K562 (cell line): ENCODE data around the gene MMRN2. TPM values are rescaled to one million over a fixed set of nuclear protein-coding genes. Genes with fewer than 3 reads are reported as not detected.
A peak's percentile ranks its signal among the peaks of the same experiment; 100 is the strongest.

Experiments
- ATAC-seq: fragments of 200-7000 bp; cut with Tn5 transposase; 3 replicates; pipeline ENCODE4 v1.9.1; 2020; ENCODE audit warnings: moderate library complexity
- BruUV-seq: library from RNA; stranded (reverse); fragments of 400-500 nt; replicated peaks from 2 replicates; lab custom pipeline; 2021; lab: Mats Ljungman, UMichigan
- CTCF ChIA-PET: fragments of 300-600 bp; formaldehyde crosslinking; extraction: SDS; loops from one replicate; lab custom pipeline; 2021; ENCODE audit warnings: low intra/inter-chr PET ratio; lab: Yijun Ruan, JAX
- POLR2A ChIA-PET: fragments of 300-600, 350-650 bp; sonication (Branson Sonifier 250); formaldehyde crosslinking; extraction: SDS; loops from one replicate; lab custom pipeline; 2021; ENCODE audit warnings: antibody characterized with exemption, inconsistent platforms; lab: Yijun Ruan, JAX
- DNase-seq, 4 experiments: peaks; one replicate each; pipeline versions ENCODE4 v3.0.0 to v3.0.0-alpha.2; 2011 to 2018; ENCODE audit warnings: low spot score in 3 of 4, mixed read lengths in 3 of 4; ENCODE audit errors: extremely low read depth in 1 of 4
- FAIRE-seq: peaks from 2 replicates; lab custom pipeline; 2011; peaks lifted over from hg19 to GRCh38; lab: Jason Lieb, UNC
- H2AFZ ChIP-seq: 2 replicates; pipeline ENCODE4 v1.6.0; 2011; ENCODE audit warnings: low read depth, low read length, control low read depth, inconsistent platforms
- H3K27ac ChIP-seq: fragments of 200-600 bp; 3 replicates; pipeline ENCODE4 v1.8.0; 2011; ENCODE audit warnings: low read depth, mild to moderate bottlenecking, control low read depth, inconsistent platforms, low read length, moderate library complexity, mixed read lengths; ENCODE audit errors: extremely low read depth
- H3K27me3 ChIP-seq, 2 experiments: fragments of 300-600 bp in 1 of 2; 2 replicates in 1 of 2; 3 replicates in 1 of 2; pipeline versions ENCODE4 v1.6.0 to v1.8.0; 2011; ENCODE audit warnings: inconsistent platforms in 2 of 2, low read length in 2 of 2, mild to moderate bottlenecking in 1 of 2, mixed read lengths in 1 of 2, moderate library complexity in 1 of 2; ENCODE audit not compliant: control insufficient read depth in 2 of 2, insufficient read depth in 2 of 2
- H3K36me3 ChIP-seq: fragments of 300-600 bp; 3 replicates; pipeline ENCODE4 v1.8.0; 2011; ENCODE audit warnings: mild to moderate bottlenecking, low read length, inconsistent platforms; ENCODE audit not compliant: control insufficient read depth, insufficient read depth
- H3K4me1 ChIP-seq, 2 experiments: fragments of 200-600 bp in 1 of 2; replicated peaks in 1 of 2; 2 replicates in 1 of 2; 3 replicates in 1 of 2; pipeline versions ENCODE4 v1.5.1 to v1.8.0; 2011; ENCODE audit warnings: inconsistent platforms in 2 of 2, low read length in 2 of 2, mild to moderate bottlenecking in 1 of 2, mixed read lengths in 1 of 2, moderate library complexity in 1 of 2; ENCODE audit not compliant: control insufficient read depth in 2 of 2, insufficient read depth in 2 of 2
- H3K4me2 ChIP-seq: 2 replicates; pipeline ENCODE4 v1.6.1; 2011; ENCODE audit warnings: low read length, control low read depth, inconsistent platforms, mixed read lengths; ENCODE audit not compliant: insufficient read depth
- H3K4me3 ChIP-seq: fragments of 200-600 bp; sonication (generic), shearing (Covaris generic); 2 replicates; pipeline ENCODE4 v1.5.1; 2016; ENCODE audit warnings: control low read depth, inconsistent platforms
- H3K79me2 ChIP-seq: fragments of 200-600 bp; 3 replicates; pipeline ENCODE4 v1.8.0; 2011; ENCODE audit warnings: low read length, inconsistent platforms; ENCODE audit not compliant: control insufficient read depth, insufficient read depth
- H3K9ac ChIP-seq, 2 experiments: 2 replicates each; pipeline versions ENCODE4 v1.6.0 to v1.6.1; 2011; ENCODE audit warnings: low read depth in 2 of 2, low read length in 2 of 2, control low read depth in 1 of 2, inconsistent platforms in 1 of 2, mild to moderate bottlenecking in 1 of 2, mixed read lengths in 1 of 2; ENCODE audit not compliant: insufficient read depth in 1 of 2
- H3K9me1 ChIP-seq: one replicate; pipeline ENCODE4 v1.6.0; 2011; ENCODE audit warnings: inconsistent platforms, mild to moderate bottlenecking, low read length, moderate library complexity; ENCODE audit not compliant: control insufficient read depth, insufficient read depth
- H3K9me3 ChIP-seq: replicated peaks from 2 replicates; pipeline ENCODE4 v1.5.1; 2011; ENCODE audit warnings: low read depth, low read length, inconsistent platforms; ENCODE audit not compliant: control insufficient read depth, insufficient read depth
- H4K20me1 ChIP-seq: replicated peaks from 2 replicates; pipeline ENCODE4 v1.6.1; 2011; ENCODE audit warnings: low read length, inconsistent platforms, mixed read lengths; ENCODE audit not compliant: control insufficient read depth, insufficient read depth
- CBFA2T2 ChIP-seq: fragments of 450-650 bp; conservative IDR thresholded peaks from 2 replicates; pipeline ENCODE4 v1.6.1; 2017; ENCODE audit warnings: mild to moderate bottlenecking
- CBX2 ChIP-seq: fragments of 200-600 bp; sonication (generic); IDR thresholded peaks from one replicate; pipeline ENCODE4 v1.6.1; 2012; ENCODE audit warnings: mild to moderate bottlenecking, low read length, inconsistent platforms; ENCODE audit not compliant: insufficient read depth, poor library complexity, severe bottlenecking
- CBX5 ChIP-seq: IDR thresholded peaks from 2 replicates; pipeline ENCODE4 v1.6.1; 2014; ENCODE audit warnings: low read depth, borderline replicate concordance
- DNMT1 ChIP-seq: fragments of 450-650 bp; IDR thresholded peaks from 2 replicates; pipeline ENCODE4 v1.6.1; 2016; ENCODE audit warnings: antibody characterized with exemption, mild to moderate bottlenecking
- ELF2 ChIP-seq: fragments of 250-450 bp; sonication (Bioruptor Pico); IDR thresholded peaks from 2 replicates; pipeline ENCODE4 v1.5.0; 2021; ENCODE audit warnings: mild to moderate bottlenecking
- GATAD2B ChIP-seq: fragments of 450-650 bp; IDR thresholded peaks from 2 replicates; pipeline ENCODE4 v1.6.1; 2017; ENCODE audit warnings: mild to moderate bottlenecking, borderline replicate concordance
- HDAC2 ChIP-seq: fragments of 450-650 bp; IDR thresholded peaks from 2 replicates; pipeline ENCODE4 v1.6.1; 2016; ENCODE audit warnings: mild to moderate bottlenecking
- POLR2H ChIP-seq: IDR thresholded peaks from 2 replicates; pipeline ENCODE4 v1.6.1; 2016; ENCODE audit warnings: missing genetic modification characterization, low read depth, mild to moderate bottlenecking, control low read depth, missing compliant biosample characterization, moderate library complexity
- PTTG1 ChIP-seq: fragments of 450-650 bp; IDR thresholded peaks from 2 replicates; pipeline ENCODE4 v1.6.1; 2016; ENCODE audit warnings: low read depth, mild to moderate bottlenecking, missing genetic modification characterization, missing compliant biosample characterization
- RCOR1 ChIP-seq, 2 experiments: IDR thresholded peaks; 2 replicates each; pipeline ENCODE4 v1.6.1; 2012; ENCODE audit warnings: low read depth in 2 of 2, low read length in 2 of 2, borderline replicate concordance in 1 of 2, improper control_type of control experiment in 1 of 2
- SP2 ChIP-seq: IDR thresholded peaks from 2 replicates; pipeline ENCODE4 v1.6.1; 2011; ENCODE audit warnings: mild to moderate bottlenecking, low read depth, low read length, moderate library complexity; ENCODE audit not compliant: poor library complexity, severe bottlenecking; ENCODE audit errors: extremely low read depth
- ZNF436 ChIP-seq: fragments of 250-450, 450-650 bp; sonication (Bioruptor Pico); formaldehyde crosslinking; IDR thresholded peaks from 2 replicates; pipeline ENCODE4 v1.7.0; 2020; ENCODE audit warnings: mild to moderate bottlenecking
- ZNF551 ChIP-seq: fragments of 250-450 bp; sonication (Bioruptor Pico); IDR thresholded peaks from 2 replicates; pipeline ENCODE4 v1.5.0; 2021; ENCODE audit warnings: mild to moderate bottlenecking, moderate library complexity
- WGBS: fragments of 100-300 bp; shearing (Covaris generic); methylation state at CpG from one replicate; pipeline ENCODE4 v1.1.6; 2016; ENCODE audit warnings: low coverage, mixed read lengths; ENCODE audit not compliant: insufficient coverage; ENCODE audit errors: missing lambda C conversion rate; 5-methylcytosine and 5-hydroxymethylcytosine counted together
- in situ Hi-C: fragments of 300-500 bp; cut with MboI; formaldehyde crosslinking; loops from 4 replicates; pipeline ENCODE4 v1.15.0; 2018; ENCODE audit warnings: inconsistent platforms, mixed read lengths
- intact Hi-C: fragments of 100-400 bp; cut with micrococcal nuclease; formaldehyde crosslinking; loops from 2 replicates; pipeline ENCODE4 v1.14.2; 2022
- polyA plus RNA-seq, 8 experiments: library from polyadenylated mRNA; depleted of rRNA in 4 of 8; stranded (reverse) in 5 of 8; unstranded in 3 of 8; fragments of >200 nt; fragmentation: Nextera tagmentation in 2 of 8; fragmentation: Illumina TruSeq in 1 of 8; extraction: Ambion mirVana in 2 of 8; extraction: Trizol in 1 of 8; gene quantifications; 2 replicates each; pipeline versions ENCODE4 v1.2.1 to v1.2.3, GENCODE V29; 2011 to 2014; ENCODE audit warnings: inconsistent platforms in 1 of 8, missing spikeins in 1 of 8
- total RNA-seq, 7 experiments: library from RNA; depleted of rRNA in 6 of 7; stranded (reverse); fragments of >200 nt in 6 of 7; fragmentation: Illumina TruSeq in 2 of 7; extraction: Trizol in 2 of 7; gene quantifications; 2 replicates each; pipeline versions ENCODE4 v1.2.1 to v1.2.3, GENCODE V29; 2011 to 2021; ENCODE audit warnings: low replicate concordance in 1 of 7
- TF ChIP-seq, protein P1 (sequence below), 2 experiments: fragments of 450-650 bp; IDR thresholded peaks; 2 replicates each; pipeline ENCODE4 v1.6.1; 2018; ENCODE audit warnings: mild to moderate bottlenecking in 2 of 2, low read depth in 1 of 2; ENCODE audit not compliant: partially characterized antibody in 2 of 2
- TF ChIP-seq, protein P2 (sequence below): fragments of 250-450 bp; sonication (Bioruptor Pico); IDR thresholded peaks from 2 replicates; pipeline ENCODE4 v1.5.0; 2021
- TF ChIP-seq, protein P3 (sequence below): fragments of 450-650 bp; formaldehyde crosslinking; IDR thresholded peaks from 2 replicates; pipeline ENCODE4 v1.4.0; 2020; ENCODE audit warnings: mild to moderate bottlenecking, mixed read lengths

Gene MMRN2
- total and polyA plus RNA-seq, 9 of the 15 experiments (the other 6 are each of a cell fraction or from before 2014, with no cell fraction given) = 0.07 to 2.0 (median 1.2) TPM

DNA sequence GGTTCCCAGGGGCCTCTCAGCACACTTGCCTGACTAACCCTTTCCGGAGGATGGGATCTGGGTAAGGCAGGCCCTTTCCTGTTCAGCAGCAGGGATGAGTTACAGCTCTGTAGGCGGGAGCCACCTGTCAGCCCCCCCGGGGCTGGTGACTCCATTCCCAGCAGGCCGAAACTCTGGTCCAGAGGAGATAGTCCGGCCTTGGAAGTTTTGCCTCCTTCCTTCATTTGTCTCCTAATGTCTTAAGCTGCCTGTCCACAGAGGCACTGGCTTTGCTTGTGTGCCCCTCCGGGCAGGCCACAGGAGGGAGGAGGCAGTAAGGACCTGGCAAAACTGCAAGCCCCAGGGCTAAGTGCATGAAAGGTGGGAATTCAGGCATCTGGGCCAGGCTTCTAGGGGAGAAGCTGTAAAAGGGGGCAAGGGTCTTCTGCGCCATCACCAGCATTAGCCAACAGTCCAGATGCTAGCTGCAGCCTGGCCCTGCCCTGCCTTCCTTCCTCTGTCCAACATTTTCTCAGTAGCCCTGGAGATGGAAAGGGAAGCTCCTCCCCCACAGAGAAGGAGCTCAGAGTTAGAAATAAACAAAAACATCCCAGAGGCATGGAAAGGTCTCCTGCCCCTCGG is 12.1 kb upstream of the MMRN2 start:
- in situ Hi-C loops = no loop called here
- FAIRE-seq (no peak), ATAC-seq (no peak), DNase-seq (no peak)
- Histone ChIP-seq H3K9me3 (no peaks in the 10 kb centered on the region), H3K4me1 (peaks cover 9 to 22% of the 10 kb centered on the region in 2 experiments; a peak in 4 of 5 replicates), H3K9ac (peak overlapping the region in 1 of 2 experiments; percentile 17; a peak in 1 of 4 replicates), H4K20me1 (no peaks in the 10 kb centered on the region), H3K27me3 (no peaks in the 10 kb centered on the region), H3K4me3 (no peak overlapping the region), H3K79me2 (no peaks in the 10 kb centered on the region), H3K27ac (no peak overlapping the region), H2AFZ (no peak overlapping the region), H3K9me1 (no peaks in the 10 kb centered on the region), H3K36me3 (no peaks in the 10 kb centered on the region), H3K4me2 (no peak overlapping the region)
- ChIA-PET CTCF (no interaction called here), POLR2A (interaction anchor here (0.5 to 2.0 kb wide), 5 partner anchors 9 to 106 kb away, joined by 3 to 4 read pairs (median 4); no protein-coding TSS in a partner anchor)
- no TSS peak for BruUV-seq
- intact Hi-C loops = no loop called here
- TF ChIP-seq RCOR1 (IDR thresholded peaks at IDR 0.05; ENCODE audit: borderline replicate concordance in 1 of 2, low read depth in 2 of 2, low read length in 2 of 2) (no peak), POLR2H (tag) (no peak), ZNF551 (CRISPR knock-in tag) (no peak), PTTG1 (tag) (no peak), CBX2 (no peak), CBFA2T2 (no peak), CBX5 (no peak), SP2 (no peak), HDAC2 (no peak), GATAD2B (no peak), ELF2 (CRISPR knock-in tag) (no peak), DNMT1 (no peak), ZNF436 (no peak)
- TF ChIP-seq, protein P1, sequence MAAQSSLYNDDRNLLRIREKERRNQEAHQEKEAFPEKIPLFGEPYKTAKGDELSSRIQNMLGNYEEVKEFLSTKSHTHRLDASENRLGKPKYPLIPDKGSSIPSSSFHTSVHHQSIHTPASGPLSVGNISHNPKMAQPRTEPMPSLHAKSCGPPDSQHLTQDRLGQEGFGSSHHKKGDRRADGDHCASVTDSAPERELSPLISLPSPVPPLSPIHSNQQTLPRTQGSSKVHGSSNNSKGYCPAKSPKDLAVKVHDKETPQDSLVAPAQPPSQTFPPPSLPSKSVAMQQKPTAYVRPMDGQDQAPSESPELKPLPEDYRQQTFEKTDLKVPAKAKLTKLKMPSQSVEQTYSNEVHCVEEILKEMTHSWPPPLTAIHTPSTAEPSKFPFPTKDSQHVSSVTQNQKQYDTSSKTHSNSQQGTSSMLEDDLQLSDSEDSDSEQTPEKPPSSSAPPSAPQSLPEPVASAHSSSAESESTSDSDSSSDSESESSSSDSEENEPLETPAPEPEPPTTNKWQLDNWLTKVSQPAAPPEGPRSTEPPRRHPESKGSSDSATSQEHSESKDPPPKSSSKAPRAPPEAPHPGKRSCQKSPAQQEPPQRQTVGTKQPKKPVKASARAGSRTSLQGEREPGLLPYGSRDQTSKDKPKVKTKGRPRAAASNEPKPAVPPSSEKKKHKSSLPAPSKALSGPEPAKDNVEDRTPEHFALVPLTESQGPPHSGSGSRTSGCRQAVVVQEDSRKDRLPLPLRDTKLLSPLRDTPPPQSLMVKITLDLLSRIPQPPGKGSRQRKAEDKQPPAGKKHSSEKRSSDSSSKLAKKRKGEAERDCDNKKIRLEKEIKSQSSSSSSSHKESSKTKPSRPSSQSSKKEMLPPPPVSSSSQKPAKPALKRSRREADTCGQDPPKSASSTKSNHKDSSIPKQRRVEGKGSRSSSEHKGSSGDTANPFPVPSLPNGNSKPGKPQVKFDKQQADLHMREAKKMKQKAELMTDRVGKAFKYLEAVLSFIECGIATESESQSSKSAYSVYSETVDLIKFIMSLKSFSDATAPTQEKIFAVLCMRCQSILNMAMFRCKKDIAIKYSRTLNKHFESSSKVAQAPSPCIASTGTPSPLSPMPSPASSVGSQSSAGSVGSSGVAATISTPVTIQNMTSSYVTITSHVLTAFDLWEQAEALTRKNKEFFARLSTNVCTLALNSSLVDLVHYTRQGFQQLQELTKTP (IDR thresholded peaks at IDR 0.05; ENCODE audit: low read depth in 1 of 2, partially characterized antibody in 2 of 2) = no peak
- TF ChIP-seq, protein P2, sequence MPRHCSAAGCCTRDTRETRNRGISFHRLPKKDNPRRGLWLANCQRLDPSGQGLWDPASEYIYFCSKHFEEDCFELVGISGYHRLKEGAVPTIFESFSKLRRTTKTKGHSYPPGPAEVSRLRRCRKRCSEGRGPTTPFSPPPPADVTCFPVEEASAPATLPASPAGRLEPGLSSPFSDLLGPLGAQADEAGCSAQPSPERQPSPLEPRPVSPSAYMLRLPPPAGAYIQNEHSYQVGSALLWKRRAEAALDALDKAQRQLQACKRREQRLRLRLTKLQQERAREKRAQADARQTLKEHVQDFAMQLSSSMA (CRISPR knock-in tag) = no peak
- TF ChIP-seq, protein P3, sequence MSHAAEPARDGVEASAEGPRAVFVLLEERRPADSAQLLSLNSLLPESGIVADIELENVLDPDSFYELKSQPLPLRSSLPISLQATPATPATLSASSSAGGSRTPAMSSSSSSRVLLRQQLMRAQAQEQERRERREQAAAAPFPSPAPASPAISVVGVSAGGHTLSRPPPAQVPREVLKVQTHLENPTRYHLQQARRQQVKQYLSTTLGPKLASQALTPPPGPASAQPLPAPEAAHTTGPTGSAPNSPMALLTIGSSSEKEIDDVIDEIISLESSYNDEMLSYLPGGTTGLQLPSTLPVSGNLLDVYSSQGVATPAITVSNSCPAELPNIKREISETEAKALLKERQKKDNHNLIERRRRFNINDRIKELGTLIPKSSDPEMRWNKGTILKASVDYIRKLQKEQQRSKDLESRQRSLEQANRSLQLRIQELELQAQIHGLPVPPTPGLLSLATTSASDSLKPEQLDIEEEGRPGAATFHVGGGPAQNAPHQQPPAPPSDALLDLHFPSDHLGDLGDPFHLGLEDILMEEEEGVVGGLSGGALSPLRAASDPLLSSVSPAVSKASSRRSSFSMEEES (CRISPR knock-in tag) = no peak
- WGBS = 61% methylated on average over 7 of the region's 8 CpGs
